ENCODE measurements around the gene CD180. TPM values are rescaled to one million over a fixed set of nuclear protein-coding genes. Genes with fewer than 3 reads are reported as not detected.

CD180 gene
- total RNA-seq, 3 donors from 2014 or later: 0.98 to 4.6 (median 2.8) TPM

DNA sequence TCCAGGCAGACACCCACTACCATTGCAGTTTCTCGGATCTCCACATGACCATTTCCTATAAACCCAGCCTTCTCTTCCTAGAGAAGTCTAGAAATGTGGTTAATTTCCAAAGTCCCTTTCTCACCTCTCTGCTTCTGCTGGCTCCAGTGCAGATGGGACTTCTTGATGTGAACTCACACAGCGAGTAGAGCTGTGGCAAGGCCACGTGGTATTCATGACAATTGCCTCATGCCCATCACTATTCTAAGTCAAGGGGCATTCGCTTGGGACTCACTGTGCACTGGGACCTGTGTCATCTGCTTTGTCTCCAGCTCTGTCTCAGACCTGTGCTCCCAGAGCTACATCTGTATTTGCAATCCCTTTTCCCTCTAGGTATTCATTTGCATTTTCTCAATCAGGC is 6.2 kb downstream of the CD180 start:
- H3K4me1 ChIP-seq: peaks cover 0 to 10% of the 10 kb centered on the region in 2 donors
- no peak for DNase-seq (ENCODE audit: low spot score in 2 of 2)
- TF ChIP-seq POLR2A (IDR thresholded peaks at IDR 0.05) (no peak), POLR2AphosphoS5 (IDR thresholded peaks at IDR 0.05) (no peak)
- TF ChIP-seq, protein P1, sequence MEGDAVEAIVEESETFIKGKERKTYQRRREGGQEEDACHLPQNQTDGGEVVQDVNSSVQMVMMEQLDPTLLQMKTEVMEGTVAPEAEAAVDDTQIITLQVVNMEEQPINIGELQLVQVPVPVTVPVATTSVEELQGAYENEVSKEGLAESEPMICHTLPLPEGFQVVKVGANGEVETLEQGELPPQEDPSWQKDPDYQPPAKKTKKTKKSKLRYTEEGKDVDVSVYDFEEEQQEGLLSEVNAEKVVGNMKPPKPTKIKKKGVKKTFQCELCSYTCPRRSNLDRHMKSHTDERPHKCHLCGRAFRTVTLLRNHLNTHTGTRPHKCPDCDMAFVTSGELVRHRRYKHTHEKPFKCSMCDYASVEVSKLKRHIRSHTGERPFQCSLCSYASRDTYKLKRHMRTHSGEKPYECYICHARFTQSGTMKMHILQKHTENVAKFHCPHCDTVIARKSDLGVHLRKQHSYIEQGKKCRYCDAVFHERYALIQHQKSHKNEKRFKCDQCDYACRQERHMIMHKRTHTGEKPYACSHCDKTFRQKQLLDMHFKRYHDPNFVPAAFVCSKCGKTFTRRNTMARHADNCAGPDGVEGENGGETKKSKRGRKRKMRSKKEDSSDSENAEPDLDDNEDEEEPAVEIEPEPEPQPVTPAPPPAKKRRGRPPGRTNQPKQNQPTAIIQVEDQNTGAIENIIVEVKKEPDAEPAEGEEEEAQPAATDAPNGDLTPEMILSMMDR (IDR thresholded peaks at IDR 0.05): no peak
- H3K36me3 ChIP-seq: no peaks in the 10 kb centered on the region
- H3K27ac ChIP-seq: no peak overlapping the region
- H3K4me3 ChIP-seq: no peak overlapping the region
- intact Hi-C loops (cut with DNase I; ENCODE audit: low total_unique reads): no loop called here
- H3K27me3 ChIP-seq: no peaks in the 10 kb centered on the region
- no peaks in the 10 kb centered on the region for H3K9me3 ChIP-seq

DNA sequence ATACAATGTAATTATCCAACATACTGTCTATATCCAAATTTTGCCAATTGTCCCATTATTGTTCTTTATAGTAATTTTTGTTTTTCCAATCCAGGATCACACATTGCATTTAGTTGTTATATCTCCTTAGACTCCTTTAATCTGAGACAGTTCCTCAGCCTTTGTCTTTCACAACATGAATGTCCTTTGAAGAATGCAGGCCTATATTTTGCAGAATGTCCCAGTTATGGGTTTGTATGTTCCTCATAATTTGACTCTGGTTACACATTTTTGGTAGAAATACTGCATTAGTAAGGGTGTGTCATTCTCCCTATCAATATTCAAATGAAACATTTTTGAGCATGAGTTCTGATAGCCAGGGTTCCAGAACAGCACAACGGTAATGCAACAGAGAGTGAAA is 6.7 kb downstream of the CD180 start:
- Histone ChIP-seq H3K9me3 (no peaks in the 10 kb centered on the region), H3K4me1 (peaks cover 0 to 10% of the 10 kb centered on the region in 2 donors), H3K36me3 (no peaks in the 10 kb centered on the region), H3K27ac (no peak overlapping the region), H3K27me3 (no peaks in the 10 kb centered on the region), H3K4me3 (no peak overlapping the region)
- intact Hi-C loops (cut with DNase I; ENCODE audit: low total_unique reads): no loop called here
- DNase-seq (ENCODE audit: low spot score in 2 of 2): no peak
- TF ChIP-seq, protein P1 (IDR thresholded peaks at IDR 0.05): no peak
- TF ChIP-seq POLR2AphosphoS5 (IDR thresholded peaks at IDR 0.05) (no peak), POLR2A (IDR thresholded peaks at IDR 0.05) (no peak)

DNA sequence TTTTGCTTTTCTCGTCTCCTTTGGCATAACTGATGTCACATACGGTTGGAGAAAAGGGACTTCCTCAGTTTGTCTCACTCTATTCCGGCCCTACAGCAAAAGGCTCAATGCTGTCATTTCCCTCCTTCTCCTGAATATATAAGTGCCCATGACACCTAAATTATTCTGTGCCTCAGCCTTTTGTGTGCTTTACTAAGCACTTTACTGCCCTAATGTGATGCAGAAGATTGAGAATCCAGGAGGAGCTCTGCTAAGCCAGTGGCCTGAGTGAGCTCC is 7.6 kb downstream of the CD180 start:
- Histone ChIP-seq H3K27me3 (no peaks in the 10 kb centered on the region), H3K36me3 (no peaks in the 10 kb centered on the region), H3K4me3 (no peak overlapping the region), H3K9me3 (no peaks in the 10 kb centered on the region), H3K4me1 (peaks cover 0 to 10% of the 10 kb centered on the region in 2 donors), H3K27ac (no peak overlapping the region)
- DNase-seq (ENCODE audit: low spot score in 2 of 2): no peak
- intact Hi-C loops (cut with DNase I; ENCODE audit: low total_unique reads): no loop called here
- TF ChIP-seq POLR2A (IDR thresholded peaks at IDR 0.05) (no peak), POLR2AphosphoS5 (IDR thresholded peaks at IDR 0.05) (no peak)
- TF ChIP-seq, protein P1 (IDR thresholded peaks at IDR 0.05): no peak

DNA sequence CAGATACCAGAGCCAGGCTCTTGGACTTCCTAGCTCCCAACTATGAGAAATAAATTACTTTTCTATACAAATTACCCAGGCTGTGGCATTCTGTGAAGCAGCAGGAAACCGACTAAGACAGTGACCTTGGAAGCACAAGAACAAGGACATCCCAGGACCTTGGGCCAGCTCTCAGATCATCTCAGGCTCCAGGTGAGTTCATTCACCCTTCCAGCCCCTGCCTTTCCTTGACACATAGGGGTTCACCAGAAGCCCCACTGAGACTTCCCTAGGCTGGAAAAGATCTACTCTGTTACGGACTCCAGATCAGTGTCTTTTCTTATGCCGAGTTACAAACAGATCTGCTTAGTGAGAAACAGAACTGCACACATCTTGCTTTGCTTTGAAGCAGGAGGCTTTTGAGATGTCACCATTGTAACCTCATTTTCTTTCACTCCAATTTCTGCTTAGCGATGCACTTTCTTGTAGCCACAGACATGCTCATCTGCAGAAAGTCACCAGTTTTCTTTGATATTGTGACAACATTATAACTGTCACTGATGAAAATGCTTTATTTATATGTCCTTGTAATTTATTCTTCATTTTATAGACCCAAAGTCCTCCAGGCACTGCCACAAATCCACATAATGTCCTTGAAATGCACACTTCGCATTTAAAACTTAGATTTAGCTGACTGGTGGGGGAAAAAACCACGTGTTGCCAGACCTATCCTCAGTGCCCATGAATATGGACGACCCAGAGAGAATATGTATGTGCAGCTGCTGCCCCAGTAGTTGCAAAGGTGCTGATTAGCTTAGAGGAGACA is 8.1 kb downstream of the CD180 start:
- no peak overlapping the region for H3K4me3 ChIP-seq
- no peak for DNase-seq (ENCODE audit: low spot score in 2 of 2)
- H3K36me3 ChIP-seq: no peaks in the 10 kb centered on the region
- no peaks in the 10 kb centered on the region for H3K9me3 ChIP-seq
- H3K4me1 ChIP-seq: peaks cover 0 to 9% of the 10 kb centered on the region in 2 donors
- H3K27ac ChIP-seq: no peak overlapping the region
- no peaks in the 10 kb centered on the region for H3K27me3 ChIP-seq
- intact Hi-C loops (cut with DNase I; ENCODE audit: low total_unique reads): no loop called here
- TF ChIP-seq POLR2AphosphoS5 (IDR thresholded peaks at IDR 0.05) (no peak), POLR2A (IDR thresholded peaks at IDR 0.05) (no peak)
- TF ChIP-seq, protein P1 (IDR thresholded peaks at IDR 0.05): no peak

DNA sequence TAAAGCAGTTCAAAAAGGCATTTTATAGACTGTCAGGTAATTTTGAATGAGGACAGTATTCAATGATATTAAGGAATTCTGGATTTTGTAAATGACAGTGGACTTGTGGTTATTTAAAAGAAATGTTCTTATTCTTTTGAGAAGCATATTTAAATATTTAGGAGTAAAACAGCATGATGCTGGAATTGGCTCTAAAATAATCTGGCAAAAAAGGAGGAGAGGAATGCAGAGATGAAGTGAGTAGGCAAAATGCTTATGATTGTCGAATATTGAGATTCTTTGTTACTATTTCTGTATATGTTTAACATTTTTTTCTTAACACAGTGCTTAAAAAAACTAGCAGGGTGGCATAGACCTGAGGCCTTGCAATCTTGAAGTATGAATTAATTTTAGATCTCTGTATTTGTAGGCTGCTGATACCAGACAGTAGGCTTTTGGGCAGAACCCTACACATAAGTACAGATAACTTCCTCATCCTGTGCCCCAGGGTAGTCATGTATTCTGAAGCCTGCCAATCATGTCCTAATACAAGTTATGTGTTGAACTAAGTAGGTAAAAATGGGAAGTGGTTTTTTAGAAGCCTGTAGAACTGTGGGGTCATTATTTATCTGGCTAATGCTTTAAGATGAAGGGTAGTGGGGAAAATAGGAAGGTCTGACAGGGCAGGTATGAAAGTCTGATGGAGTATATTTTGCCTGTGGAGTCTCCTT is 9.4 kb downstream of the CD180 start:
- Histone ChIP-seq H3K27me3 (no peaks in the 10 kb centered on the region), H3K9me3 (no peaks in the 10 kb centered on the region), H3K4me3 (no peak overlapping the region), H3K27ac (no peak overlapping the region), H3K4me1 (peaks cover 0 to 2% of the 10 kb centered on the region in 2 donors), H3K36me3 (no peaks in the 10 kb centered on the region)
- no peak for DNase-seq (ENCODE audit: low spot score in 2 of 2)
- intact Hi-C loops (cut with DNase I; ENCODE audit: low total_unique reads): no loop called here
- TF ChIP-seq POLR2AphosphoS5 (IDR thresholded peaks at IDR 0.05) (no peak), POLR2A (IDR thresholded peaks at IDR 0.05) (no peak)
- TF ChIP-seq, protein P1 (IDR thresholded peaks at IDR 0.05): no peak

Data from breast epithelium (tissue), 4 donors.